Measurements from ENCODE around the gene METRN. TPM values are rescaled to one million over a fixed set of nuclear protein-coding genes. Genes with fewer than 3 reads are reported as not detected.

METRN gene
- total RNA-seq, 2 experiments from 2014 or later, result 8.2 to 11.0 TPM

- no peak overlapping the region for H3K27ac Mint-ChIP-seq
- H3K9me3 Mint-ChIP-seq, result no peaks in the 10 kb centered on the region
- H3K27me3 Mint-ChIP-seq (ENCODE audit: low read depth), result peaks cover 26% of the 10 kb centered on the region
- DNase-seq, result no peak
- no peak overlapping the region for H3K4me3 Mint-ChIP-seq
- no peaks in the 10 kb centered on the region for H3K36me3 Mint-ChIP-seq (ENCODE audit: low read depth)
- peaks cover 10% of the 10 kb centered on the region for H3K4me1 Mint-ChIP-seq (ENCODE audit: low read depth)
- intact Hi-C loops (cut with micrococcal nuclease), result no loop called here
- CTCF ChIA-PET, result interaction anchor here (1.0 kb wide), 1 partner anchor 11 kb away, joined by 5 read pairs; no protein-coding TSS in a partner anchor
These were observed 14.0 kb upstream of the METRN start for GRCh38 chr16:700684-701584.

GRCh38 chr16:702341-702740 lies 12.6 kb upstream of the METRN start:
- no peaks in the 10 kb centered on the region for H3K9me3 Mint-ChIP-seq
- no peak overlapping the region for H3K27ac Mint-ChIP-seq
- no peak overlapping the region for H3K4me3 Mint-ChIP-seq
- intact Hi-C loops (cut with micrococcal nuclease), result no loop called here
- CTCF ChIA-PET, result no interaction called here
- H3K4me1 Mint-ChIP-seq (ENCODE audit: low read depth), result peaks cover 6% of the 10 kb centered on the region
- DNase-seq, result no peak
- no peaks in the 10 kb centered on the region for H3K36me3 Mint-ChIP-seq (ENCODE audit: low read depth)
- peaks cover 38% of the 10 kb centered on the region for H3K27me3 Mint-ChIP-seq (ENCODE audit: low read depth)

- DNase-seq, result no peak
- Mint-ChIP-seq H3K27me3 (ENCODE audit: low read depth) (peaks cover 45% of the 10 kb centered on the region), H3K27ac (no peak overlapping the region), H3K36me3 (ENCODE audit: low read depth) (no peaks in the 10 kb centered on the region), H3K9me3 (no peaks in the 10 kb centered on the region), H3K4me1 (ENCODE audit: low read depth) (peaks cover 6% of the 10 kb centered on the region), H3K4me3 (no peak overlapping the region)
- CTCF ChIA-PET, result interaction anchor here (0.6 to 1.1 kb wide), 2 partner anchors 9 to 28 kb away, joined by 3 to 4 read pairs; no protein-coding TSS in a partner anchor
- intact Hi-C loops (cut with micrococcal nuclease), result no loop called here
These were observed 11.5 kb upstream of the METRN start for GRCh38 chr16:703406-703805.

GRCh38 chr16:704047-704446 lies 10.9 kb upstream of the METRN start:
- intact Hi-C loops (cut with micrococcal nuclease), result no loop called here
- no peaks in the 10 kb centered on the region for H3K36me3 Mint-ChIP-seq (ENCODE audit: low read depth)
- H3K4me3 Mint-ChIP-seq, result no peak overlapping the region
- no peak for DNase-seq
- no peaks in the 10 kb centered on the region for H3K9me3 Mint-ChIP-seq
- peaks cover 6% of the 10 kb centered on the region for H3K4me1 Mint-ChIP-seq (ENCODE audit: low read depth)
- CTCF ChIA-PET, result interaction anchor here (1.1 kb wide), 1 partner anchor 8 kb away, joined by 4 read pairs; no protein-coding TSS in a partner anchor
- H3K27ac Mint-ChIP-seq, result no peak overlapping the region
- H3K27me3 Mint-ChIP-seq (ENCODE audit: low read depth), result peaks cover 51% of the 10 kb centered on the region

- Mint-ChIP-seq H3K4me1 (ENCODE audit: low read depth) (peaks cover 4% of the 10 kb centered on the region), H3K27me3 (ENCODE audit: low read depth) (peaks cover 56% of the 10 kb centered on the region), H3K4me3 (no peak overlapping the region), H3K9me3 (no peaks in the 10 kb centered on the region), H3K36me3 (ENCODE audit: low read depth) (no peaks in the 10 kb centered on the region), H3K27ac (no peak overlapping the region)
- CTCF ChIA-PET, result no interaction called here
- intact Hi-C loops (cut with micrococcal nuclease), result no loop called here
- DNase-seq, result no peak
These were observed 10.2 kb upstream of the METRN start for GRCh38 chr16:704552-705380.

- no peak for DNase-seq
- CTCF ChIA-PET, result no interaction called here
- no peak within 1 kb of the TSS for H3K27ac Mint-ChIP-seq
- intact Hi-C loops (cut with micrococcal nuclease), result no loop called here
- peaks cover 59% of the 10 kb centered on the region for H3K27me3 Mint-ChIP-seq (ENCODE audit: low read depth)
- peaks cover 4% of the 10 kb centered on the region for H3K4me1 Mint-ChIP-seq (ENCODE audit: low read depth)
- H3K4me3 Mint-ChIP-seq, result no peak within 1 kb of the TSS
- H3K36me3 Mint-ChIP-seq (ENCODE audit: low read depth), result no peaks in the 10 kb centered on the region
- no peaks in the 10 kb centered on the region for H3K9me3 Mint-ChIP-seq
These were observed 9.3 kb upstream of the METRN start, which contains the start of gene FBXL16 for GRCh38 chr16:705431-706188. TSS of gene FBXL16 (minus strand) at chr16:705801. CDS start at chr16:697405, 8,396 bp downstream.

- Mint-ChIP-seq H3K36me3 (ENCODE audit: low read depth) (no peaks in the 10 kb centered on the region), H3K9me3 (no peaks in the 10 kb centered on the region), H3K4me1 (ENCODE audit: low read depth) (peaks cover 2% of the 10 kb centered on the region), H3K4me3 (no peak overlapping the region), H3K27ac (no peak overlapping the region), H3K27me3 (ENCODE audit: low read depth) (peaks cover 58% of the 10 kb centered on the region)
- DNase-seq, result no peak
- CTCF ChIA-PET, result no interaction called here
- intact Hi-C loops (cut with micrococcal nuclease), result no loop called here
These were observed 8.5 kb upstream of the METRN start for GRCh38 chr16:706189-707061.

- CTCF ChIA-PET, result interaction anchor here (0.8 kb wide), 1 partner anchor 11 kb away, joined by 3 read pairs; no protein-coding TSS in a partner anchor
- Mint-ChIP-seq H3K9me3 (no peaks in the 10 kb centered on the region), H3K4me3 (no peak overlapping the region), H3K27ac (no peak overlapping the region), H3K27me3 (ENCODE audit: low read depth) (peaks cover 56% of the 10 kb centered on the region), H3K36me3 (ENCODE audit: low read depth) (no peaks in the 10 kb centered on the region), H3K4me1 (ENCODE audit: low read depth) (peaks cover 2% of the 10 kb centered on the region)
- intact Hi-C loops (cut with micrococcal nuclease), result no loop called here
- no peak for DNase-seq
These were observed 7.8 kb upstream of the METRN start for GRCh38 chr16:707062-707538.

- Mint-ChIP-seq H3K4me1 (ENCODE audit: low read depth) (peaks cover 2% of the 10 kb centered on the region), H3K27me3 (ENCODE audit: low read depth) (peaks cover 53% of the 10 kb centered on the region)
These were observed 6.9 kb upstream of the METRN start for GRCh38 chr16:708019-708418.

GRCh38 chr16:708959-709358 lies 6.0 kb upstream of the METRN start:
- intact Hi-C loops (cut with micrococcal nuclease), result no loop called here
- Mint-ChIP-seq H3K9me3 (no peaks in the 10 kb centered on the region), H3K4me1 (ENCODE audit: low read depth) (peaks cover 2% of the 10 kb centered on the region), H3K27ac (no peak overlapping the region), H3K4me3 (no peak overlapping the region), H3K36me3 (ENCODE audit: low read depth) (no peaks in the 10 kb centered on the region), H3K27me3 (ENCODE audit: low read depth) (peaks cover 51% of the 10 kb centered on the region)
- no peak for DNase-seq
- CTCF ChIA-PET, result interaction anchor here (2.2 kb wide), 1 partner anchor 76 kb away, joined by 10 read pairs; no protein-coding TSS in a partner anchor

More at GRCh38 chr16:708019-708418, 6.9 kb upstream of the METRN start:
- Mint-ChIP-seq H3K36me3 (ENCODE audit: low read depth) (no peaks in the 10 kb centered on the region), H3K27ac (no peak overlapping the region), H3K9me3 (no peaks in the 10 kb centered on the region), H3K4me3 (no peak overlapping the region)
- intact Hi-C loops (cut with micrococcal nuclease), result no loop called here
- CTCF ChIA-PET, result interaction anchor here (0.8 kb wide), 1 partner anchor 12 kb away, joined by 3 read pairs; no protein-coding TSS in a partner anchor
- DNase-seq, result no peak

All from activated naive CD4-positive, alpha-beta T cell treated with anti-CD3 and anti-CD28 coated beads for 36 hours (primary cell).